NCI-H1694 treated with DMSO at 0.1 percent for 48 hours (cell line): ENCODE data around the gene COL18A1.
"Not testable (repeated sequence)": the region's sequence is repeated elsewhere in the genome, so short reads cannot be mapped to it uniquely, and the experiment has no call there.

Source experiments
- DNase-seq: peaks from one replicate; lab custom pipeline; 2025; lab: John Stamatoyannopoulos, UW

Gene COL18A1

DNA sequence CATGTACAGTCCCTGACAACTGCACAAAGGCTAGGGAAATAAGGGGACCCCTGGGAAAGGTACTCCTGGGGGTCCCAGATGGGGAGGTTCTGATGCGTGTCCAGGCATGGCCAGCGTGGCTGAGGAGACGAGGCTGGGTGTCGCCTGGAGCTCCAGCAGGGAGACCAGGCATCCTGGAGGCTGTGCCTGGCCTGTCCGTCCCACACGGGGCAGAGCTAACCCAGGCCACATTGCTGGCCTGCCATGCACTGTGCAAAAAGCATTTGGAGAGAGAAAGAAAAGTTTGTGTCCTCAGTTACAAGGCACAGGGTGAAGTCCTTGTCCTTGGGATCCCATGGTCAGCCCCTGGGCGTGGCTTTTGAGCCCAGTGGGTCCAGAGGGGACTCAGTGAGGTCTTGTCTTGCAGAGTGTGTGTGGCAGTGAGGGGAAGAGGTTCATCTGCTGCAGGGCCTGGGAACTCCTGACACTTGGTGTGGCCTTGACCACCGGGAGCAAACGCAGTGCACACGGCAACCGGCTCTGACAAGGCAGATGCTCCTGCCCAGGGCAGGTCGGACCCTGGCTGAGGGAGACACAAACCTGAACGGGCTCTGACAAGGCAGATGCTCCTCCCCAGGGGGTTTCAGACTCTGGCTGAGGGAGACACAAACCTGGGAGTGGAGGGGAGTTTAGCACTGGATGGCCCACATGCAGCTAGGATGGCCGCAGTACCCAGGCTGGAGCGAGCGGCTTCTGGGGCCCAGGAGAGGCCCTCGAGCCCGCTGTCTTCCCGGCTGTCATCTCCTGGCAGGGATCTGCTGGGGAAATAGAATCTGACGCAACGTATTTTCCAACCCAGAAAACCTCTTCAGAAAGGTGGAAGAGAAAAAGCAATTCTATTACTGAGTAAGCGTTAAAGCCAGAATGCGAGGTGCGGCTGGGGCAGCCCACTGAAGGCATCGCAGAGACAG lies 37.3 kb upstream of the COL18A1 start:
- DNase-seq, result no peak

DNA sequence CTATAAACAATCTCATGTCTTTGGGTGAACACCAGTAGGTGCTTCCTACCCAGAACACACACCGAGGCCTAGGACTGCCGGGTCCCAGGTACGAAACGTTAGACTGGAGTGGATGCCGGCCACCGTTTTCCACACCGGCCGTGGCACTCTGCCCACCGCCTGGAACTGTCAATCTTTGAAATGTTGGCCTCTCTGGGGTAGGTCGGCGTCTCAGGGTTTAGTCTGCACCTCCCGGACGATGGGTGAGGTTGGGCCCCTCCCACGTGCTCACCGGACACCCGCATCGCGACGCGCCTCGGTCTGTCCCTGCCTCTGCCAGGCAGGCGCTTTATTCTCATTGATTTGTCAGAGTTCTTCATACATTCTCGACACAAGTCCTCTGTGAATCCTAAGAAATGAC lies 35.9 kb upstream of the COL18A1 start:
- DNase-seq, result not testable (repeated sequence)

DNA sequence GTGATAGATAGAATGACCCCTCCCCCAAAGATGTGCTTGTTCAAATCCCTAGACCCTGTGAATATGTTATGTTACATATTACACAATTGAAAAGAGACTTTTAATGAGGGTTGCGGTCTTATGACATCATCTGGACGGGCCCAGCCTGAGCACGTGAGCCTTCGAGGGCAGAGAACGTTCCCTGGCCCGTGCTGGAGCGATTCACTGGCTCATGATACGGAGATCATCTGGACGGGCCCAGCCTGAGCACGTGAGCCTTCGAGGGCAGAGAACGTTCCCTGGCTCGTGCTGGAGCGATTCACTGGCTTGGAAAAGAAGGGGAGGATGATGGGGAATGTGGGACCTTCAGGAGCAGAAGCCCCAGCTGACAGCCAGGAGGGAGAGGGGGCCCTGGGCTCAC lies 34.4 kb upstream of the COL18A1 start:
- DNase-seq, result no peak

DNA sequence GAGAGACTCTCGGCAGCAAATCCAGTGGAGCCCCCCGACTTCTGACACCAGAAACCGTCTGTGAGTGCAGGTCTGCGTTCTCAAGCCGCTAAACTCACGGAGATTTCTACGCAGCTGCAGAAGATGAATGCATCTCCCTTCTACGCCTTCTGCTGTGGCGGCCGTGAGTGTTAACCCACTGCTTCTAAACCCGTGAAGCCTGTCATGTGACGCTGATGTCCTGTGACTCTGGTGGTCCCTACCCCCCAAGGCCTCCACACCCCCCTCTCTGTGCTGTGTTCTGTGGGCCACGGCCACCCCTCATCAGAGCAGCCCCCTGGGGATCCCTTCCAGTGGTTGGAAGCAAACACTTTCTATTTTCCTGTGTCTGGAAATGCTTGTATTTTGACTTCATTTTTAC lies 33.9 kb upstream of the COL18A1 start:
- DNase-seq, result no peak

DNA sequence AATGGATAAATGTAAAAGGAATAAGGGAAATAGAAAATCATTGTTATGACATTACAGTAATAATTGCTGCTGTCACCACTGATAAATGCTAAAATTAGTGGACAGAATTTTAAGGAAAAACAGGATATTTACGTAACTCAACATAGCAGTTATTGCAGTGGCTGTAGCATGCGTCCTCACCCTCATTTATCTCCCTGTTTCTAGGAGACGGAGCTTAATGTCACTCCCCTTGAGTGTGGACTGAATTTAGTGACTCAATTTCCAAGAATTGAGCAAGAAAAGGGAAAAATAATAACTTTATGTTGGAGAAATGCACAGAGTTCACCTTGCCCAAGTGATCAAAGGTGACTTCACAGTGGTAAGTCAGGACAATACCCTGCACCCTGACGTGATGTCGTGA lies 33.3 kb upstream of the COL18A1 start:
- DNase-seq, result no peak

DNA sequence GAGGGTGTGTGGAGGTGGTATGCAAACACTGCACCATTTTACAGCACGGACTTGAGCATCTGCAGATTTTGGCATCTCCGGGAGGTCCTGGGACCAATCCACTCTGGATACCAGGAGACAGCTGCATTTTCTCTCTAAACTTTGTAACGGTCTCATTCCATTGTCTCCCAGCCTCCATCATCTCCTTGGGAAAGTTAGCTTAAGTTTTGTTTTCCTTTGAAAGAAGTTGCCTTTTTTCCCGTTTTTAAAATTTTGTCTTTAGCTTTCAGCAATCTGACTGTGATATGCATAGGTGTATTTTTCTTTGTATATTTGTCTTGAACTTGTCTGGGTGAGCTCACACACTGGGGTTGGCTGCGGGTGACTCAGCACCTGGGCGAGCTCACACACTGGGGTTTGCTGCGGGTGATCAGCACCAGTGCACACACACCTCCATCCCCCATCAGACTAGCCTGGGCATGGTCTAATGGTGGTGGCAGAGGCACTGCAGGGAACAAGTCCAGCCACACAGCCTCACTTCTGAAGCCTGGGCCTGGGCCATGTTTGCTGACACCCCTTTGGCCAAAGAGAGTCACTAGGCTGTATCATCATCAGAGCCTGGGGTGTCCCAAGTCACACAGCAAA lies 32.1 kb upstream of the COL18A1 start:
- no peak for DNase-seq

DNA sequence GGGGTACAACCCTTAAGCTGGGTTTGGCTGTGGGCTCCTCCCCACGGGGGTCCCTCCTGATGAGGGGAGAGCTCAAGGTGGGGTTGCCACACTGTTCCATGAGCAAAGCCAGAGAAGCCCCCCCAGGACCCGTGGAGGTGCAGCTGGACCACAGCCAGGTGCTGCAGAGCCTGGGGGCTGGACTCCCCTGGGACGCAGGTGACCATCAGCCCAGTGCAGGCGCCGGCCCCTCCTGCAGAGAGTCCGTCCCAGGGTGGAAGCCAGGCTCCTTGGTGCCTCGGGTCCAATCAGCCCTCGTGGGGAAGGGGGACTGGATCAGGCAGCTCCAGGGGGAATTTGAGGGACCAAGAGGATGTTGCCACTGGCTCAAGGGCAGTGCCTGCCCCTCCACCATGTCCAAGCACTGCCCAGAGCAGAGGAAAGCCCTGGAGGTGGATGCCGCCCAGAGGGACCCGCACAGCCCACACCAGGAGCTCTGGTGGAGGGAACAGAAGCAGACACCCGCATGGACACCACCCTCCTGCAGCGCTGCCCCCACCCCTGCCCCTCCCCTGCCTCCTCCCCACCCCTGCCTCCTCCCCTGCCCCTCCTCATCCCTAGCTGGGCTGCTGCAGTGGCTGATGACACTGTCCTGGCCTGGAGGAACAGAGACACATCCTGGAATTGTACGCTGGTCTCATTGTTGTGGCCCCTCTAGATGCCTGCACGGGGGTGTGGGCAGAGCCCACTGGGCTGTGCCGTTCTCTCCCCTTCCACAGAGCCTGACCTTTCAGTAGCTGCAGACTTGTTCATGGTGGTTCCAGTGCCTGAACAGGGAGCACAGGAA lies 30.8 kb upstream of the COL18A1 start:
- DNase-seq, result no peak

DNA sequence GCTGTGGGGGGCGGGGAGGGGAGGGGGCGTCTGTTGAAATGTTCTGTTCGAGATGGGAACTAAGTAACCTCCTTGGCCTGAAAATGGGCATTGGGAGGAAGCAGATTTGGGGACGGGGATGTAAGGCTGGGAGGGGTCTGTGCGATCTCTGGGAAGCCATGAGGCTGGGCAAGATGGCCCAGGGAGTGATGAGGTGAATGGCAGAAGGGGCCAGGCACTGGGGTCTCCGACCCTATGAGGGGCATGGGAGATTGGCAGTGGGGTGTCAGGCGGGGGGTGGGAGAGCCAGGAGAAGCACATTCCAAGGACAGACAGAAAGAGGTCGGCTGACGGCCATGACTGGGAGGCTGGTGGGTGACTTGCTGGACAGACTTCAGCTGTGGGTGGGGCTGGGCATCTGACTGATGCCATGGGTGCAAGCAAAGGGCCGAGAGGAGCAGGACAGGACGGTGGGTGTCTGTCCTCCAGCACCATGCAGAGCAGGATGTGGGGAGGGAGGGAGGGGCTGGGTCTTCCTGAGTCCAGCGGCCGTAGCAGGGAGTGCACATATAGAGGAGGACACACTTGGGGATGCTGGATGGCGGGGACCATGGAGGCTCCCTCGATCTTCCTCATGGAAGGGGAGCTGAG lies 30.0 kb upstream of the COL18A1 start:
- DNase-seq, result no peak

DNA sequence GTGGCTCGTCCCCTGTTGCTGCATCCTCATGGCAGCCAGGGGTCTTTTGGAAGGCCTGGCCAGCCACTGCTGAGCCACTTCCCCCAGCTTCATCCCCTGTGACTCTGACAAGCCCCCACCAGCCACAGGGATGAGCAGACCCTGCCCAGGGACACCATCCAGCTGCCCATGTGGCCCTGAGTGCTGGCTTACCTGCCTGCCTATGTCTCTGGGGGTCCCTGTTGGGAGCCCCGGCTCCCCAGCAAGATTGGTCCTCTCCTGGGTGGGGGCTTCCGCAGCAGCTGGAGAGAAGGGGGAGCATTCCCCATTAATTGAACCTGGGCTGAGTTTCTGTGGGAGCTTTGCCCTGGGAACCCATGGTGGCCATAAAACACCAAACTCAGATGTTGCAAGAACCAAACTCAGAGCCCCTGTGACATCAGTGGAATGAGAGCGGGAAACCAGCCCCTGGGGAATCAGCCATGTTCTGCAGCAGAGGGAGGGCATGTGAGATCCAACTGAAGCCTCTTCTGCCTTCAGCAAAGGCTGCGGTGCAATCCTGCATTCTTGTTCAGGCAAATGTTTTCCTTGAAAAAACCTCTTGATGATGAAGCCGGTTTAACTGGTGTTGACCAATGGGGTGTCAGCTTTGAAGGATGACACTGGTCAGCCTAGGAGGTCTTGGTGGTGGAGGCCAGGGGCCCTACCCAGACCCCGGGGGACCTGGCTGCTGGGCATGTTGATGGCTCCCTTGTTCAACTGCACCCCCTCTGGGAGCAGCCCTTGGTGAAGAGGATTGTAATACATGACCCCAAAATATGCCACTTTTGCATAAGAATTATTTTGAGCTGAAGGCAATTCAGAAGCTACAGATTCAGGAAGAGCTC lies 28.3 kb upstream of the COL18A1 start:
- DNase-seq, result no peak

DNA sequence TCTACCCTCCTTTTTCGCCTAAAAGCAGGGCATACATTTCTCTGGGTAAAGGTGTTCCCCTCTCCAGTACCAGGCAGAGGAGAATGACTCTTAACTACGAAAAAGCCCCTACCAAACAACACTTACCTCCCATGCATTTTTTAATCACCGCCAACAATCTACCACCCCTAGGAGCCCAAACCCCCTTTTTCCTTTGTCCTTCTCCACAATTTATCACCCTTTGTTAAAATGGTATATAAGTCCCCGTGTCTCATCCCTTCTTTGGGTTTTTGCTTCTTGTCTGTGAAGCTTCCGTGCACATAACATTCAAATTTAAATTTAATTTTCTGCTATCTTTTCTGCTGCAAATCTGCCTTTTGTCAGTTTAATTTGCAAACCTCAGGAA lies 27.6 kb upstream of the COL18A1 start:
- DNase-seq, result no peak

DNA sequence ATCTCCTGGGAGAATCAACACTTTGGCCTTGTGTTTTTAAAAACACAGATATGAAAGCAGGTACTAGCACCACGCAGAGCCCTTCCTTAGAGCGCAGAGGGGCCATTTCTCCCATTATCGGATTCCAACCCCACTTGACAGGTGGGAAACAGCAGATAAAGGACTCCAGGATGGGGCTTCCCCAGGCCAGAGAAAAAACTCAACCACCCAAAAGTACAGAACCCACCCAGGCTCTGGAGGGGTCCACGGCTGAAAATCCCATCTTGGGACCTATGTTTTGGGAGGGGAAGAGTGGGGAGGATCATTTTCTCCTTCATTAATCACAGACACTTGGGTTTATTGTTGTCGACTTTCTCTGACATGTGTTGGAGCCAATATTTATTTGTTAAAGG lies 27.1 kb upstream of the COL18A1 start:
- DNase-seq, result no peak

DNA sequence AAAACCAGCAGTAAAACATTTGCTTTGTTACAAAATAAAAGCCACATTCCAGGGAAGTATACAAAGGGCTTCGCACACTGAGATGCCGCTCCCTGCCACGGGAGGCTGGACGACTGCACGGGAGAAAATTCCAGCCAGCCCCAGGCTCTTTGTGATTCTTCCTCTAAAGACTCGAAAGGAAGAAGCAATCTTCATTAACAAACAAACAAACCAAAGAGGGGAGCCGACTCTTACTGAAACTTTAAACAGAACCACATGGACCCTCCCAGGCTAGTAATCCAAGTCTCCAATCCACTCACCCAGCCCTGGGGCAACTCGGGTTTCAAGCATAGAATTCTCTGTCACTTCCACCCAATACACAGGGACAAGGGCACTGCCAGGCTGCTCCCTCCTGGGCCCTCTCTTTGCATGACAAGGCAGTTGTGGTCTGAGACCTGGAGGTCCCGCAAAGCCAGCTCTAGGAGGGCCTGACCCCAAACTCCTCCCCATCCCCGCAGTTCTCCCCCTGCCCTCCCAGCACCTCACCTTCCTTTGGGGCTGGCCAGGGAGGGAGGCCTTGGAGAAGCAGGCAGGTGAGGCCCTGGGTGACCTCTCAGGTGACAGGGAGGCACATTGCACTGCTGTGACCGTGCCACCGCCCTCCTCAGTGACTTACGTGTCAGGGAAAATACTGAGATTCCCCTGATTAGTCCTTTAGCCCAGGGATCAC lies 26.6 kb upstream of the COL18A1 start:
- no peak for DNase-seq

DNA sequence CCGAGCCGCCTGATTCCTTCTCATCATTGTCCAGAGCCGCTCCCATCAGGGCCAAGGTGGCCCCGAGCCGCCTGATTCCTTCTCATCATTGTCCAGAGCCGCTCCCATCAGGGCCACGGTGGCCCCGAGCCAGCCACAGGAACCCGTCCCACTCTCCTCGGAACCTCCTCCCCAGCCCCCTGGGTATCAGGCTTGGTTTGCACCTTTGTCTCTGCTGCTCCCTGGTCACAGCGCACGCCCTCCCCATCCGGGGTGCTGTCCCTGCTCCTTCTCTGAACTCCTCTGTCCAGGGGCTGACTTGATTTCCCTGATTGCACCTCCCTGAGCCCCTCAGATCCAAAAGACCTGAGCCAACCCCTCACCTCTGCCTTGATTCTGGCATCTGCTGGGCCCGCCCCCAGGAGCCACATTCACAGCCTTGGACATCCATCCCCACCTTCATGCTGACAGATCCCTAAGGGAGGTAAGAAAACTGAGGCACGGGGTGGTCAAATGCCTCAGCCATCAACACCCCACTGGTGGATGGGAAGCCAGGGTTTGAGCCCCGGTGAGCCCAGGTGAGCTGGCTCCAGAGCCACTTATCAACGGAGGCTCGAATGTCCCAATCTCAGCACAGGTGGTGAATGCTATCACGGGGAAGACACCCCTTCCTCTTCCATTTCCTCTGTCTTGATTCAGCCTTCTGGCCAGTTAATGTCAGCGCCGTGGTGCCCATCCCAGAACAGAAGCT lies 25.6 kb upstream of the COL18A1 start:
- DNase-seq, result no peak

DNA sequence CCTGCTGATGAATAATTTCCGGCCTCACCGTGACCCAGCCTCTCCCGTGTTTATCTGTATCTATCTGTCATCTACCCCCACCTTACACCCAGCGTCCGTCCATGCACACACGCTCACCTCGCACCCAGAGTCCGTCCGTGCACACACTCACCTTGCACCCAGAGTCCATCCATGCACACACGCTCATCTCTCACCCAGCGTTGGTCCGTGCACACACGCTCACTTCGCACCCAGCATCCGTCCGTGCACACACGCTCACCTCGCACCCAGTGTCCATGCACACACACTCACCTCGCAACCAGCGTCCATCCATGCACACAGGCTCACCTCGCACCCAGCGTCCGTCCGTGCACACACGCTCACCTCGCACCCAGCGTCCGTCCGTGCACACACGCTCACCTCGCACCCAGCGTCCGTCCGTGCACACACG lies 25.0 kb upstream of the COL18A1 start:
- no peak for DNase-seq

DNA sequence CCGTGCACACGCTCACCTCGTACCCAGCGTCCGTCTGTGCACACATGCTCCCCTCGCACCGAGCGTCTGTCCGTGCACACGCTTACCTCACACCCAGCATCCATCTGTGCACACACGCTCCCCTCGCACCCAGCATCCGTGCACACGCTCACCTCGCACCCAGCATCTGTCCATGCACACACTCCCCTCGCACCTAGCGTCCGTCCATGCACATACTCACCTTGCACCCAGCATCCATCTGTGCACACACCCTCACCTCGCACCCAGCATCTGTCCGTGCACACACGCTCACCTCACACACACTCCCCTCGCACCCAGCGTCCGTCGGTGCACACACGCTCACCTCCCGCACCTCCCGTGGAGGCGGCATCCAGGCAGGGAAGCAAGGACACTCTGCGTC lies 24.4 kb upstream of the COL18A1 start:
- DNase-seq, result no peak

DNA sequence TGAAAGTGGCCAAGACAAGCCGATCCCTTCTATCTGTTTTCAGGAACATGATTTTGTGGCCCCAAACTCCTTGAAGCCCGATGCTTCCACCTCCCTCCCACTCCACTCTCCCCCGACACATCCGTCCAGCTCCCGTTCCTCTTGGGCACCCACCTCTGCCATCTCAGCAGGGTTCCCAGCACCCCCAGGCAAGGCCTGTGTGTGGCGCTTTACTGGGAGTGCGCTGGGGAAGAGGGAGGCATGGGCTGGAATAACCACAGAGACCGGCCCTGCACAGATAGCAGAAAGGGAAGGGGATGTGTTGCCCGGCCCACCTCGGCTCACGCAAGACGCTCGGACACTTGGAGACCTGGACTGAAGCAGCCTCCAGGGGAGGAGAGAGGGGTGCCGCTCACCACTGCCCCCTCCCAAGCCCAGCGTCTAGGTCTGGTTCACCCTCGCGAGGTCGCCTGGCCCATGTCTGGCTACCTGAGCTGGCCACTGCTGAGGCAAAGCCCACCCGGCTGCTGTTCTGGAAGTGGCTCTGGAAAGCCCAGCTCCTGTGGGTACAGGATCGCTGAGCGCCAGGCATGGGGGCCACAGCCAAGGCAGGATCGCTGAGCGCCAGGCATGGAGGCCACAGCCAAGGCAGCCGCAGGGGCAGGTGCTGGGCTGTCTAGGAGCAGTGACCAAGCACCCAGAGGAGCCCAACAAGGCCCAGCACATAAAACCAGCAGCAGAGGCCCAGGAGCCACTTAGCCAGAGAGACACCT lies 23.8 kb upstream of the COL18A1 start:
- no peak for DNase-seq

DNA sequence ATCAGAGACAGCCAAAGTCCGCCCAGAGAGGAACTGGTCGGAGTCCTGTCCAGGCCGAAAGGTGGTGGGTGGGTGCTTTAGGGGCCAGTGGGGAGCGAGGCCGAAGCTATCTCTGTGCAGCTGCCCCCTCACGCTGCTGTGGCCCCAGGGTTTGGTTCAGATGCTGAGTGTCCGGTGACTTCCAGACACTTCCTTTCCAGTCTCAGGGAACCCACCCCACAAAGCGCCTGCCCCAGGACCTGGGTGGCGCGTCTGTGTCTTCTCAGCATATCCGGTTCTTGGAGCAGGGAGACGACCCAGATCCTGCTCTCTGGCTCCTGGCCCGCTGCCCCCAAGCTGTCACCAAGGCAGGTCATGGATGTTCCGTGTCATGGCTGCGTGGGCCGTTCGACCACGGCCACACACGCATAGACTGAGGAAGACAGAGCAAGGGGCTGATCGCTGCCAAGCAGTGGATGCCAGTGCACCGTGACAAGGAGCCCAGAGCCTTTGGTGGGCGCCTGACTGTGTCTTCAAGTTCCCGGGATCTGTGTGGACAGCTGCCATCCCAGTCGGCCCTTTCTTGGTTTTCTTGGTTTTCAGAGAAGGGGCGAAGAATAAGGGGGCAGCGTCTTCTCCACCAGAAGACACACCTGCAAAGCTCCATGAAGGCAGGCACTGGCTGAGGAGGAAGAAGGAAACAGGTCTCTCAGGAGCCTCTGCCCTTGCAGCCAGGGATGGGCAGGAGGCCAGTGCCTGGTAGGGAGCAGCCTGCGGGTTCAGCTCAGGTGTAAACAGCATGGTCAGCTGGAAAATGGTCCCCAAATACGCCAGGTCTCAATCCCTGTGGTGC lies 22.9 kb upstream of the COL18A1 start:
- no peak for DNase-seq

DNA sequence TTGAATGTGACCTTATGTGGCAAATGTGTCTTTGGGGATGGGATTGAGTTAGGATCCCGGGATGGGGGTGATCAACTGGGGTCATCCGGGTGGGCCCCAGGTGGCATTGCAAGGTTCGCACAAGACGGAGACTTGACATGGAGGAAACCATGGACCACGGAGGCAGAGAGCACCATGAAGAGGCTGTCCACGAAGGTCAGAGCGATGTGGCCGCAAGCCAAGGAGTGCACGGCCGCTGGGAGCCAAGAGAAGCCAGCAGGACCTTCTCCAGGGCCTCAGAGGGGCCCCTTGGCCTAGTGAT lies 22.3 kb upstream of the COL18A1 start:
- DNase-seq, result no peak
